ENCODE measurements around the gene TPRA1. TPM values are rescaled to one million over a fixed set of nuclear protein-coding genes. Genes with fewer than 3 reads are reported as not detected.

The TPRA1 gene
- total RNA-seq, 1 experiment from 2014 or later, result 24.2 TPM

DNA sequence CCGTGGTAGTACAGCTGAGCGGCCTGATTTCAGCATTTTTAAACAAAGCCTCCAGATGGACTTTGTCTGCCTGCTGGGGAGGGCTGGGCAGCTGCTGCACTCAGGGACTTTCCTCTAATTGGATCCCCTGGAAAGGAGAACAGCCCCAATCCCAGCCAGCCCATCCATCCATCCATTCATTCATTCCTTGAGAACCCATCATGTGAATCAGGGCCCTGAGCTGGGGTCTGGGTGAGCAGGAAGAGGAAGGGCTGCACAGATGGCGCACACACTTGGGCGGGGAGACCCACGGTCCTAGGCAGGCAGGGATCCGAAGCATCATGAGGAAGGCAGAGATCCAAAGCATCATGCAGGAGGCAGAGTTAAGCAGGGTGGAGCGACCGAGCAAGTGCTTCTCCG is 45.7 kb downstream of the TPRA1 start:
- Mint-ChIP-seq H3K27ac (no peak overlapping the region), H3K9me3 (no peaks in the 10 kb centered on the region), H3K4me1 (peaks cover 16% of the 10 kb centered on the region), H3K36me3 (no peaks in the 10 kb centered on the region), H3K27me3 (ENCODE audit: low read depth) (peaks cover 8% of the 10 kb centered on the region; the same call in 1 of the 2 replicates), H3K4me3 (no peak overlapping the region)
- TF ChIP-seq, protein P1, sequence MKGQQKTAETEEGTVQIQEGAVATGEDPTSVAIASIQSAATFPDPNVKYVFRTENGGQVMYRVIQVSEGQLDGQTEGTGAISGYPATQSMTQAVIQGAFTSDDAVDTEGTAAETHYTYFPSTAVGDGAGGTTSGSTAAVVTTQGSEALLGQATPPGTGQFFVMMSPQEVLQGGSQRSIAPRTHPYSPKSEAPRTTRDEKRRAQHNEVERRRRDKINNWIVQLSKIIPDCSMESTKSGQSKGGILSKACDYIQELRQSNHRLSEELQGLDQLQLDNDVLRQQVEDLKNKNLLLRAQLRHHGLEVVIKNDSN (CRISPR knock-in tag; IDR thresholded peaks at IDR 0.05), result no peak
- TF ChIP-seq, protein P2, sequence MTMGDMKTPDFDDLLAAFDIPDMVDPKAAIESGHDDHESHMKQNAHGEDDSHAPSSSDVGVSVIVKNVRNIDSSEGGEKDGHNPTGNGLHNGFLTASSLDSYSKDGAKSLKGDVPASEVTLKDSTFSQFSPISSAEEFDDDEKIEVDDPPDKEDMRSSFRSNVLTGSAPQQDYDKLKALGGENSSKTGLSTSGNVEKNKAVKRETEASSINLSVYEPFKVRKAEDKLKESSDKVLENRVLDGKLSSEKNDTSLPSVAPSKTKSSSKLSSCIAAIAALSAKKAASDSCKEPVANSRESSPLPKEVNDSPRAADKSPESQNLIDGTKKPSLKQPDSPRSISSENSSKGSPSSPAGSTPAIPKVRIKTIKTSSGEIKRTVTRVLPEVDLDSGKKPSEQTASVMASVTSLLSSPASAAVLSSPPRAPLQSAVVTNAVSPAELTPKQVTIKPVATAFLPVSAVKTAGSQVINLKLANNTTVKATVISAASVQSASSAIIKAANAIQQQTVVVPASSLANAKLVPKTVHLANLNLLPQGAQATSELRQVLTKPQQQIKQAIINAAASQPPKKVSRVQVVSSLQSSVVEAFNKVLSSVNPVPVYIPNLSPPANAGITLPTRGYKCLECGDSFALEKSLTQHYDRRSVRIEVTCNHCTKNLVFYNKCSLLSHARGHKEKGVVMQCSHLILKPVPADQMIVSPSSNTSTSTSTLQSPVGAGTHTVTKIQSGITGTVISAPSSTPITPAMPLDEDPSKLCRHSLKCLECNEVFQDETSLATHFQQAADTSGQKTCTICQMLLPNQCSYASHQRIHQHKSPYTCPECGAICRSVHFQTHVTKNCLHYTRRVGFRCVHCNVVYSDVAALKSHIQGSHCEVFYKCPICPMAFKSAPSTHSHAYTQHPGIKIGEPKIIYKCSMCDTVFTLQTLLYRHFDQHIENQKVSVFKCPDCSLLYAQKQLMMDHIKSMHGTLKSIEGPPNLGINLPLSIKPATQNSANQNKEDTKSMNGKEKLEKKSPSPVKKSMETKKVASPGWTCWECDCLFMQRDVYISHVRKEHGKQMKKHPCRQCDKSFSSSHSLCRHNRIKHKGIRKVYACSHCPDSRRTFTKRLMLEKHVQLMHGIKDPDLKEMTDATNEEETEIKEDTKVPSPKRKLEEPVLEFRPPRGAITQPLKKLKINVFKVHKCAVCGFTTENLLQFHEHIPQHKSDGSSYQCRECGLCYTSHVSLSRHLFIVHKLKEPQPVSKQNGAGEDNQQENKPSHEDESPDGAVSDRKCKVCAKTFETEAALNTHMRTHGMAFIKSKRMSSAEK (CRISPR knock-in tag; IDR thresholded peaks at IDR 0.05; ENCODE audit: borderline replicate concordance), result no peak
- TF ChIP-seq NR3C1 (CRISPR knock-in tag; conservative IDR thresholded peaks at IDR 0.05; ENCODE audit: low read depth) (no peak), GTF2I (CRISPR knock-in tag; conservative IDR thresholded peaks at IDR 0.05) (no peak), GRHL2 (CRISPR knock-in tag; IDR thresholded peaks at IDR 0.05; ENCODE audit: insufficient replicate concordance, severe bottlenecking) (no peak), RELA (CRISPR knock-in tag; IDR thresholded peaks at IDR 0.05; ENCODE audit: borderline replicate concordance) (no peak), JUN (CRISPR knock-in tag; IDR thresholded peaks at IDR 0.05) (no peak), CREB1 (CRISPR knock-in tag; IDR thresholded peaks at IDR 0.05) (no peak), ETV6 (CRISPR knock-in tag; IDR thresholded peaks at IDR 0.05) (no peak), ZNF317 (CRISPR knock-in tag; IDR thresholded peaks at IDR 0.05; ENCODE audit: borderline replicate concordance, low read depth) (no peak), SP1 (CRISPR knock-in tag; conservative IDR thresholded peaks at IDR 0.05) (no peak), ZNF232 (CRISPR knock-in tag; IDR thresholded peaks at IDR 0.05) (no peak), GABPB1 (CRISPR knock-in tag; IDR thresholded peaks at IDR 0.05) (no peak)
- TF ChIP-seq, protein P3, sequence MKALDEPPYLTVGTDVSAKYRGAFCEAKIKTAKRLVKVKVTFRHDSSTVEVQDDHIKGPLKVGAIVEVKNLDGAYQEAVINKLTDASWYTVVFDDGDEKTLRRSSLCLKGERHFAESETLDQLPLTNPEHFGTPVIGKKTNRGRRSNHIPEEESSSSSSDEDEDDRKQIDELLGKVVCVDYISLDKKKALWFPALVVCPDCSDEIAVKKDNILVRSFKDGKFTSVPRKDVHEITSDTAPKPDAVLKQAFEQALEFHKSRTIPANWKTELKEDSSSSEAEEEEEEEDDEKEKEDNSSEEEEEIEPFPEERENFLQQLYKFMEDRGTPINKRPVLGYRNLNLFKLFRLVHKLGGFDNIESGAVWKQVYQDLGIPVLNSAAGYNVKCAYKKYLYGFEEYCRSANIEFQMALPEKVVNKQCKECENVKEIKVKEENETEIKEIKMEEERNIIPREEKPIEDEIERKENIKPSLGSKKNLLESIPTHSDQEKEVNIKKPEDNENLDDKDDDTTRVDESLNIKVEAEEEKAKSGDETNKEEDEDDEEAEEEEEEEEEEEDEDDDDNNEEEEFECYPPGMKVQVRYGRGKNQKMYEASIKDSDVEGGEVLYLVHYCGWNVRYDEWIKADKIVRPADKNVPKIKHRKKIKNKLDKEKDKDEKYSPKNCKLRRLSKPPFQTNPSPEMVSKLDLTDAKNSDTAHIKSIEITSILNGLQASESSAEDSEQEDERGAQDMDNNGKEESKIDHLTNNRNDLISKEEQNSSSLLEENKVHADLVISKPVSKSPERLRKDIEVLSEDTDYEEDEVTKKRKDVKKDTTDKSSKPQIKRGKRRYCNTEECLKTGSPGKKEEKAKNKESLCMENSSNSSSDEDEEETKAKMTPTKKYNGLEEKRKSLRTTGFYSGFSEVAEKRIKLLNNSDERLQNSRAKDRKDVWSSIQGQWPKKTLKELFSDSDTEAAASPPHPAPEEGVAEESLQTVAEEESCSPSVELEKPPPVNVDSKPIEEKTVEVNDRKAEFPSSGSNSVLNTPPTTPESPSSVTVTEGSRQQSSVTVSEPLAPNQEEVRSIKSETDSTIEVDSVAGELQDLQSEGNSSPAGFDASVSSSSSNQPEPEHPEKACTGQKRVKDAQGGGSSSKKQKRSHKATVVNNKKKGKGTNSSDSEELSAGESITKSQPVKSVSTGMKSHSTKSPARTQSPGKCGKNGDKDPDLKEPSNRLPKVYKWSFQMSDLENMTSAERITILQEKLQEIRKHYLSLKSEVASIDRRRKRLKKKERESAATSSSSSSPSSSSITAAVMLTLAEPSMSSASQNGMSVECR (CRISPR knock-in tag; IDR thresholded peaks at IDR 0.05; ENCODE audit: borderline replicate concordance), result no peak
- TF ChIP-seq, protein P4, sequence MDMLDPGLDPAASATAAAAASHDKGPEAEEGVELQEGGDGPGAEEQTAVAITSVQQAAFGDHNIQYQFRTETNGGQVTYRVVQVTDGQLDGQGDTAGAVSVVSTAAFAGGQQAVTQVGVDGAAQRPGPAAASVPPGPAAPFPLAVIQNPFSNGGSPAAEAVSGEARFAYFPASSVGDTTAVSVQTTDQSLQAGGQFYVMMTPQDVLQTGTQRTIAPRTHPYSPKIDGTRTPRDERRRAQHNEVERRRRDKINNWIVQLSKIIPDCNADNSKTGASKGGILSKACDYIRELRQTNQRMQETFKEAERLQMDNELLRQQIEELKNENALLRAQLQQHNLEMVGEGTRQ (CRISPR knock-in tag; IDR thresholded peaks at IDR 0.05), result no peak
- ATAC-seq (no peak), DNase-seq (ENCODE audit: low spot score) (no peak)
- POLR2A ChIA-PET, result no interaction called here
- CTCF ChIA-PET, result interaction anchor here (0.6 to 6.5 kb wide), 16 partner anchors 9 to 867 kb away, joined by 3 to 106 read pairs (median 4); no protein-coding TSS in a partner anchor
